22Rv1 (cell line): ENCODE measurements around the gene FHIT.

ENCODE experiments used
- CTCF ChIP-seq: fragments of 450-650 bp; IDR thresholded peaks from 2 replicates; pipeline ENCODE4 v1.5.1; 2017; ENCODE audit warnings: mild to moderate bottlenecking
- ZFX ChIP-seq: fragments of 450-650 bp; IDR thresholded peaks from 2 replicates; pipeline ENCODE4 v1.6.1; 2017; ENCODE audit warnings: antibody characterized with exemption, borderline replicate concordance

GRCh38 chr3:61248496-61248895 lies 2.8 kb downstream of the FHIT start:
- no peak for TF ChIP-seq CTCF
- TF ChIP-seq ZFX, result no peak
